GM19043 (cell line): Measurements from ENCODE around the gene ARIH1.

Source experiments
- ATAC-seq: cut with Tn5 transposase; IDR thresholded peaks from one replicate; pipeline ENCODE4 v1.9.1; 2021; ENCODE audit warnings: low read depth; ENCODE audit not compliant: unreplicated experiment

ARIH1 gene

GRCh38 chr15:72486144-72486543, 12.0 kb downstream of the ARIH1 start:
- ATAC-seq = no peak

GRCh38 chr15:72487070-72487797, 13.1 kb downstream of the ARIH1 start:
- ATAC-seq = no peak

DNA sequence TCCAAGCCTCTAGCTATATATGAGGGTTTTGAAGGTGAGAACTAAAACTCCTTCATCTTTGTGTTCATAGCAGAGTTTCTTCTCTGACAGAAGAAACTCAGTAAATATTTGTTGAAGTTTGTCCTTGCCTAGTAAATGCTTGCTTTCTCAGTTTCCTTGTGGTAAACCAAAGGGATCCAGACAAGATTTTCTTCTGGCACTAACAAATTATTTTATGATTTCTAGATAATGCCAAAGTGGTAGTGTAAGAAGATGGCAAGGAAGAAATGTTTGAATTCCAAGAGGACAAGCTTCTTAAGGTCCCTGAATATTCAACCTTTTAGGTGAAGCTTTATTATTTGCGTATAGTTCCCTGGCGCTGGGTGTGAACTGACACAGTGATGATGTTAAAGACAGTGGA, 14.4 kb downstream of the ARIH1 start:
- no peak for ATAC-seq

GRCh38 chr15:72489943-72490554, 15.9 kb downstream of the ARIH1 start:
- no peak for ATAC-seq

- ATAC-seq = no peak
These were observed 17.6 kb downstream of the ARIH1 start for GRCh38 chr15:72491768-72492167.

DNA sequence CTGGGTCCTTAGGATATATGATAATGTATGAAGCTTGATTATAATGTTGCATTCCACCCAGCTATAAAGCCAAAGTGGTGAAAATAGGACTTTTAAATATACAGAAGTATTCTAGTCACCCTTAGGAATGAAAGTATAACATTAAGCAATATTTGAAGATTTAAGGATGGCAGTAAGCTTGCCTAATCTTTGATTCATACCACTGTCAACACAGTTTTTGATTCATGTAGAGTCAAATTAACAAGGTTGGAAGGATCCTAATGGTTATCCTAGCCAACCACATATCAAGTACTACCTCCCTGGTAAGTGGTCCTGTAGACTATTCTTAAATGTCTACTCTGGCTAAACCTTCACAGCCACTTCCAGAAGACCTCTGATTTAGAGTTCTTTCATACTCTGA, 18.6 kb downstream of the ARIH1 start:
- no peak for ATAC-seq

GRCh38 chr15:72493220-72493619, 19.1 kb downstream of the ARIH1 start:
- ATAC-seq = no peak

DNA sequence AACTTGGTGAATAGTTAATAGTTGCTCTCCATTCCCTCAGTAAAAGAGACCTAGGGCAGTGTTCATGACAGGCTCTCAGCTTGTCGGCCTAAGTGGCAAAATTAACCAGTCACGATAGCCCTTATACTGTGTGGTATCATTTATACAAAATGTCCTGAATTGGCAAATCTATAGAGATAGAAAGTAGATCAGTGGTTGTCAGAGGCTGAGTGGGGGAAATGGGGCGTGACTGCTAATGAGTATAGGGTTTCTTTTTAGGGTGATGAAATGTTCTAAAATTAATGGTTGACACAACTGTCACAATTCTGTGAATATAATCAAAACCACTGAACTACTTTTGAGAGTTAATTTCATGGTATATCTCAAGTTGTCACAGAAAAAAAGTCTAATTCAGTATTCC, 20.9 kb downstream of the ARIH1 start:
- no peak for ATAC-seq

DNA sequence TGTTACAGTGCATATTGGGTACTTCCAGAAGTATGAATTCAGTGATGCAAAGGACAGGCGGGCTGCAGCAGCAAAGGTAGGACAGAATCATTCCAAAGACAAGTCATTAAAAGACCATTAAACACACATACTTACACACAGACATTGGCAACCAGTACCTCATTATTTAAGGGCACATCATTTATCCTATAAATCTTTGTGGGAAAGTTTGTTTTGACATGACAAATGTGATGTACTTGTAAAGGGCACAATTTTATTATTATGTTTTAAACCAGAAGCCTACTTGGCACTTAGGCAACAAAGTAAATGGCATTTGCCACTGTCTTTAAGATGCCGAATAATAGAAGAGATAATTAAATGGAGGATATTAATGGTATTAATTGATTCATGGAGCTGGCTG, 22.7 kb downstream of the ARIH1 start:
- no peak for ATAC-seq

- no peak for ATAC-seq
These were observed 23.3 kb downstream of the ARIH1 start for GRCh38 chr15:72497402-72497801.

GRCh38 chr15:72502220-72502809, 28.2 kb downstream of the ARIH1 start:
- no peak for ATAC-seq

DNA sequence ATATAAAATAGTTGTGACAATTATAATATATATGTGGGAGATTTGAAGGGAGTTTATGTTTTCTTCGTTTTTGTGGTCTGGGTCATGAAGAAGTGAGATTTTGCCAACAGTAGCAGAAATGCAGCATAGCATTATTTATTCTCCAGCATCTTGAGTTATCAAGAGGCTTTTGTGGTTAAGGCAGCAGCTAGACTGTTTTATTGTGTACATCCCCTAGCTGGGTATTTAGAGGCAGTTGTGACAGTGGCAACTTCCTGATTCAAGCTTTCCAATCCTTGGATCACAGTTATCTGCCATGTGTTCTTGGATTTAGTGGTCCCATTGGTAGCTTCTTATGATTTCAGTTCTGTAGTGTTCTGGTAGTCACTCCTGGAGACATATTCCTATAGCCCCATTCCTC, 29.0 kb downstream of the ARIH1 start:
- ATAC-seq = no peak

DNA sequence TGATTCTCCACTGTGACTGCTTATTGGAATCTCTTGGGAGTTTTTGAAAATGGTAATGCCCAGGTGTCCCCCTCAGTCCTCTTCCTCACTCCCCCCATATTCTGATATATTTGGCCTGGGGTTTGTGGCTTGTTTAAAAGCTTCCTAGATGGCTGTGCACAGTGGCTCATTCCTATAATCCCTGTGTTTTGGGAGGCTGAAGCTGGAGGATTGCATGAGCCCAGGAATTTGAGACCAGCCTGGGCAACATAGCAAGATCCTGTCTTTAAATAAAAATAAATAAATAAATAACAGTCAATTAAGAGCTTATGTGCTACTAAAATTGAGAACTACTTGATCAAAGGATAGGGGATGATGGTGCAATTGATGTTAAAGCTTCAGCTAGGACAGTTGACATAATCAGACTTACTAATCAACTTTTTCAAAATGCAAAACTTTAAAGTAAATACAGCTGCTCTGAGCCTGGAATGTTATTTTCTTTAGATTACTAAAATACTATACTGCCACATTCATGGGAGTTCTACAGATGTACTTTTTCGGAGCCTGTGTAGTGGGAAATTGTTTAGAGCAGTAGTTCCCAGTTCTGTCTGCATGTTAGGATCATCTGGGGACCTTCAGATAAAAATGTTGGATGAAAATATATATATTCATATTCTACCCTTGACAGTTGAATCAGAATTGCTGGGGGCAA, 33.4 kb downstream of the ARIH1 start:
- no peak for ATAC-seq

DNA sequence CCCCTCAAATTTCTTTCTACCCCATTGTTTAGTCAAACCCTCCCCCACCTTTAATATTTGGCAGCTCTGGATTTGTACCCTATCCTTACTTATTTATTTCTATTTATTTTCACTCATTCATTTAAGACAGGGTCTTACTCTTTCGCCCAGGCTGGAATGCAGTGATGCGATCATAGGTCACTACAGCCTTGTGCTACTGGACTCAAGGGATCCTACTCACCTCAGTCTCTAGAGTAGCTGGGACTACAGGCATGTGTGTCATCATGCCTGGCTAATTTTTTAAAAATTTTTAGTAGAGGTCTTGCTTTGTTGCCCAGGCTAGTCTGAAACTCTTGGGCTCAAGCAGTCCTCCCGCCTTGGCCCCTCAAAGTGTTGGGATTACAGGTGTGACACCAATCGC, 35.4 kb downstream of the ARIH1 start:
- ATAC-seq = no peak

DNA sequence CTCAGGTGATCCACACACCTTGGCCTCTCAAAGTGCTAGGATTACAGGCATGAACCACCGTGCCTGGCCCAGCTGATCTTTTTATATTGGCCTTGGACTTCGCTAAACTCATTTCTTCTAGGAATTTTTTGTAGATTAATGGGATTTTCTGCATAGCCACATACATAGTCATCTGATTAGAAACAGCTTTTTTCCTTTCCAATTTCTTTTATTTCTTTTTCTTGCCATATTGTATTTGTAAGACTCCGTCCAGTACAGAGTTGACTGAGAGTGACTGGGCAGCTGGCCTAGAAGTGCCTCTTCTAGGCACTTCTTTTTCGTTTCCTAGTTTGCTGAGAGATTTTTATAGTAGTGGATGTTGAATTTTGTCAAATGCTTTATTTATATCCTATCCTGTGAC, 37.4 kb downstream of the ARIH1 start:
- no peak for ATAC-seq

DNA sequence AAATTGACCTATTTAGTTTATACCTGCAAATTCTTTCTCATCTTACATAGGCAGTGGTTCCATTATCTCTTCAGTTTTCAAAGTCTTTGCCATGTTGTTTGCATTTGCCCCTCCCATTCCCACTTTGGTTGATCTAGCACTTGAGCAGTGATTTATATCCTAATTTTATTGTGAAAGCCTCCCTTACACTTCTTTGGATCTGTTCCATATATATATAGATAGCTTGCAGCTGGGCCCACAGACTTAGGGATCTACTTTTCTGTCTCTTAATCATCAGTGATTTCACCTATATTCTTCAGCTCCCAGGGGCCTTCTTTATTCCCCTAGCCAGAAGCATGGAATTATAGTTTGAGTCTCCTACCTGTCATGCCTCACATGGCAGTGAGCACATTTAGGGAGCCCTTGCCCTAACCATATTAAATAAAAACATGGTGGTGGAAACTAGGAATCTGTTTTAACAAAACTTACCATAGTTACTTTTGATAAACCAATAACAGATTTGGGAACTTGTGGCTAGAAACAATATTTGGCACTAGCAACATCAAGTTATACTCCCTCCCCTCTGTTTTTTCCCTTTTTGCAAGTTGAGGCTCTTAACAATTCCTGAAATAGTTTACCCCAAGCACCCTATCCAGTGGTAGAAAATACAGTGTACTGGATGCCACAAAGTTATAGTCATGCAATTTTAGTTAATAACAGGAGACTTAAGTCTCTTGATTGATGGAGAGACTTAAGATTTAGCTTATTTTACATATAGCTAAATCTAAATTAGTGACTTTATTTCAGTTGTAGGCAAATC, 41.7 kb downstream of the ARIH1 start:
- no peak for ATAC-seq

DNA sequence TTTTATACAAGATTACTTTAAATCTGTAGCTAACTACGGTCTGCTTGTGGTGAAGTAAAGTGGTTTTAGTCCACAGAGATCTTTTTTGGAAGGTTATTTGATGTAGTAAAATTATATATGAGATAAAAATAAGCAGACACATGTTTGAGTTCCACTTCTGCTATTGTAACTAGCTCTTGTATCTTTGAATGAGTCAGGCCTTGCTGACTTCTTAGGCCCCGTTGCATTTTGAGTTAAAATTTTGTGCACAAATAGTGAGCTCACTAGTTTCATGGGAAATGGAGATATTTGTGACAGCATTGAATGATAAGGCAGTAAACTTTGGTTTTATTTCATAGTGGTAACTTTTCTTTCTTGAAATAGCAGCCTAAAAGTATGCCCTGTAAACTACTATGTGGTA, 42.6 kb downstream of the ARIH1 start:
- ATAC-seq = no peak

GRCh38 chr15:72521682-72522081, 47.6 kb downstream of the ARIH1 start:
- ATAC-seq = no peak

DNA sequence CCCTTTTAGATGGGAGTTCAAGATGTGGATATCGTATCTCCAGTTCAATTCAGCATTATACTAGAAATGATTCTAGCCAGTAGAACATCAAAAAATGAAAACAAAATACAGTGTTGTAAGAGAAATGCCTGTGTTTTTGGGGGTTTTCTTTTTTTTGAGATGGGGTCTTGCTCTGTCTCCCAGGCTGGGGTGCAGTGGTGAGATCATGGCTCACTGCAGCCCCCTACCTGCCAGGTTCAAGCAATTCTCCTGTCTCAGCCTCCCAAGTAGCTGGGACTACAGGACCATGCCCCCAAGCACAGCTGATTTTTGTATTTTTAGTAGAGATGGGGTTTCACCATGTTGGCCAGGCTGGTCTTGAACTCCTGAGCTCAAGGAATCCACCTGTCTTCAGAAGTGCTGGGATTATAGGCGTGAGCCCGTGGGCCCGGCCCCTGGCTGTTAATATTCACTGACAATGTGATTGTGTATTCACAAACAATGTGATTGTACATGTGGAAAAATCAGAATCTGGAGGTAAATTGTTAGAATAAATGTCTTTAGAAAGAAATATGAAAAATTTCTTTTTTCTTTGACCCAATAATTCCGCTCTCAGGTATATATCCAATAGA, 59.0 kb downstream of the ARIH1 start:
- no peak for ATAC-seq

DNA sequence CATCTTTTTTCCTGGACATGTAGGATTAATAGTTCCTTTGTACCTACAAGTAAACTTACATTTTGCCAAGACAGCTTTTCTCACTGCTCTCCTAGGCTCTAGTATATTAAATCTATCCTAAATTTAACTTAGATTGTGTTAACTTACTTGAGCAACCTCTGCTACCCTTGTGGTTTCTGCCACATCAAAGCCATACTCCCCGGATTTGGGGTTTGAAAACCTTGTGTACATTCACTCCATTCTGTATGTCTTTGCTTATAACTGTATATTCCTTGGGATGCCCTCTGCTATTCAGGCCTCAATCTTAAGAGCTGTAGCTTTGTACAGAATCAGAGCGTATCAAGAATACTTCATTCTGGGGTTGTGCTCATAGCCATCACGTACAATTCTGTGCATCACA, 60.4 kb downstream of the ARIH1 start:
- ATAC-seq = no peak
